ENCODE measurements around the gene SLIT3. TPM values are rescaled to one million over a fixed set of nuclear protein-coding genes. Genes with fewer than 3 reads are reported as not detected.

The SLIT3 gene
- polyA plus RNA-seq, 1 of the 3 experiments (the other 2 are of a cell fraction) = 119 TPM

DNA sequence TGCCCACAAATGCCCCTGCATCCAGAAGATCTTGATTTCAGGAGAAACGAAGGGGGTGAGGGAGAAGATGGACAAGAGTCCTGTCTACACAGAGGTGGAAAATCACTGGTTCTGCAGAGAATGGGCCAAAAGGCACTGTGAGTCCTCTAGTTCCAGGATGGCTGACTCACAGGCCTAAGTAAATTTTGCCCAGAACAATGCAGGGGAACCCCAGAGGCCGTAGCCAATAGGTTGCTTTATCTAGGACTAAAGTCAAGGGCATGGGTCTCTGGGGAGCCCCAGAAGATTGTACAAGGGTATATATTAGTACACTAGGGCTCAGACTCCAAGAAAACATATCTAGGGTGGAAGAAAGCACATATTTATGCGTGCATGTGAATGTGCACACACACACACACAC, 98.0 kb downstream of the SLIT3 start:
- Histone ChIP-seq H3F3A (replicated peaks; ENCODE audit: insufficient read depth) (peaks cover 2% of the 10 kb centered on the region), H3K4me3 (ENCODE audit: low read depth in 2 of 2, low read length in 1 of 2) (no peak overlapping the region), H3K27me3 (ENCODE audit: insufficient read depth) (no peaks in the 10 kb centered on the region), H3K4me2 (no peak overlapping the region), H4K20me1 (ENCODE audit: insufficient read depth) (no peaks in the 10 kb centered on the region), H2AFZ (ENCODE audit: low read depth) (no peak overlapping the region), H3K9me2 (no peaks in the 10 kb centered on the region), H3K36me3 (replicated peaks in 1 of 2; ENCODE audit: control insufficient read depth in 1 of 2, insufficient read depth in 2 of 2, low read length in 1 of 2) (peaks cover 0 to 6% of the 10 kb centered on the region in 2 experiments), H3K27ac (ENCODE audit: low read depth in 2 of 2, low read length in 1 of 2) (no peak overlapping the region), H3K9me3 (no peaks in the 10 kb centered on the region), H3K4me1 (ENCODE audit: control insufficient read depth in 1 of 2, insufficient read depth in 2 of 2, low read depth in 1 of 2, low read length in 1 of 2) (peaks cover 0 to 2% of the 10 kb centered on the region in 2 experiments; a peak in 1 of 4 replicates), H3K9ac (no peak overlapping the region), H3K79me2 (ENCODE audit: insufficient read depth) (peaks cover 8% of the 10 kb centered on the region)
- CTCF ChIA-PET = no interaction called here
- POLR2A ChIA-PET = no interaction called here
- DNase-seq = no peak
- WGBS (ENCODE audit: low lambda C conversion rate) = 74% methylated on average over 3 of the region's 3 CpGs
- TF ChIP-seq FOXM1 (IDR thresholded peaks at IDR 0.05; ENCODE audit: low read depth) = no peak
- no peak for TF ChIP-seq MXI1 (IDR thresholded peaks at IDR 0.05; ENCODE audit: low read depth, low read length)
- TF ChIP-seq, protein P1, sequence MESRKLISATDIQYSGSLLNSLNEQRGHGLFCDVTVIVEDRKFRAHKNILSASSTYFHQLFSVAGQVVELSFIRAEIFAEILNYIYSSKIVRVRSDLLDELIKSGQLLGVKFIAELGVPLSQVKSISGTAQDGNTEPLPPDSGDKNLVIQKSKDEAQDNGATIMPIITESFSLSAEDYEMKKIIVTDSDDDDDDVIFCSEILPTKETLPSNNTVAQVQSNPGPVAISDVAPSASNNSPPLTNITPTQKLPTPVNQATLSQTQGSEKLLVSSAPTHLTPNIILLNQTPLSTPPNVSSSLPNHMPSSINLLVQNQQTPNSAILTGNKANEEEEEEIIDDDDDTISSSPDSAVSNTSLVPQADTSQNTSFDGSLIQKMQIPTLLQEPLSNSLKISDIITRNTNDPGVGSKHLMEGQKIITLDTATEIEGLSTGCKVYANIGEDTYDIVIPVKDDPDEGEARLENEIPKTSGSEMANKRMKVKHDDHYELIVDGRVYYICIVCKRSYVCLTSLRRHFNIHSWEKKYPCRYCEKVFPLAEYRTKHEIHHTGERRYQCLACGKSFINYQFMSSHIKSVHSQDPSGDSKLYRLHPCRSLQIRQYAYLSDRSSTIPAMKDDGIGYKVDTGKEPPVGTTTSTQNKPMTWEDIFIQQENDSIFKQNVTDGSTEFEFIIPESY (IDR thresholded peaks at IDR 0.05; ENCODE audit: borderline replicate concordance, low read depth) = no peak
- no peak for TF ChIP-seq ELF1 (IDR thresholded peaks at IDR 0.05)
- no peak for TF ChIP-seq TEAD4 (IDR thresholded peaks at IDR 0.05; ENCODE audit: borderline replicate concordance, insufficient read depth)
- TF ChIP-seq YY1 (IDR thresholded peaks at IDR 0.05; ENCODE audit: low read depth) = no peak
- TF ChIP-seq SIN3A (IDR thresholded peaks at IDR 0.05; ENCODE audit: borderline replicate concordance, low read depth, low read length) = no peak
- TF ChIP-seq, protein P2, sequence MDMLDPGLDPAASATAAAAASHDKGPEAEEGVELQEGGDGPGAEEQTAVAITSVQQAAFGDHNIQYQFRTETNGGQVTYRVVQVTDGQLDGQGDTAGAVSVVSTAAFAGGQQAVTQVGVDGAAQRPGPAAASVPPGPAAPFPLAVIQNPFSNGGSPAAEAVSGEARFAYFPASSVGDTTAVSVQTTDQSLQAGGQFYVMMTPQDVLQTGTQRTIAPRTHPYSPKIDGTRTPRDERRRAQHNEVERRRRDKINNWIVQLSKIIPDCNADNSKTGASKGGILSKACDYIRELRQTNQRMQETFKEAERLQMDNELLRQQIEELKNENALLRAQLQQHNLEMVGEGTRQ (IDR thresholded peaks at IDR 0.05; ENCODE audit: borderline replicate concordance, low read depth, low read length) = no peak
- no peak for TF ChIP-seq RAD21 (IDR thresholded peaks at IDR 0.05; ENCODE audit: low read length)
- TF ChIP-seq JUND (IDR thresholded peaks at IDR 0.05) = no peak
- no peak for TF ChIP-seq EP300 (IDR thresholded peaks at IDR 0.05; ENCODE audit: borderline replicate concordance in 1 of 2, low read depth in 1 of 2, low read length in 1 of 2)
- no peak for TF ChIP-seq RFX5 (IDR thresholded peaks at IDR 0.05; ENCODE audit: low read length)

DNA sequence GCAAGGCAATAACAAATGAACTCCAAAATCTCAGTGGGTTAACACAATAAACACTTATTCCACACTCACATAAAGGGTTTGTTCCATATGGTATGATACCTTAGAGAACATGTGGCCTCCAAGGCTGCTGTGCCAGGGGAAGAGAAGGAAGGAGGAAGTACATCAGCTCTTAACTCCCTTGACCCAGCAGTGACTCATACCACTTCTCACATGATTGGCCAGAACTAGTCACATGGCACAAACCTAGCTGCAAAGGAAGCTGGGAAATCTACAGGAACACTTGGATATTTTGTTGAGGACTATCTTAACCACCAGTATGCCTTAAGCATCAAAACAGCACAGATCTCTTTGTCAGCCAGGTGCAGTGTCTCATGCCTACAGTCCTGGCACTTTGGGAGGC, 99.3 kb downstream of the SLIT3 start:
- Histone ChIP-seq H3K9ac (no peak overlapping the region), H2AFZ (ENCODE audit: low read depth) (no peak overlapping the region), H3K27me3 (ENCODE audit: insufficient read depth) (no peaks in the 10 kb centered on the region), H3K36me3 (replicated peaks in 1 of 2; ENCODE audit: control insufficient read depth in 1 of 2, insufficient read depth in 2 of 2, low read length in 1 of 2) (peaks cover 0 to 6% of the 10 kb centered on the region in 2 experiments), H4K20me1 (ENCODE audit: insufficient read depth) (no peaks in the 10 kb centered on the region), H3K4me1 (ENCODE audit: control insufficient read depth in 1 of 2, insufficient read depth in 2 of 2, low read depth in 1 of 2, low read length in 1 of 2) (peaks cover 0 to 2% of the 10 kb centered on the region in 2 experiments; a peak in 1 of 4 replicates), H3K27ac (ENCODE audit: low read depth in 2 of 2, low read length in 1 of 2) (no peak overlapping the region), H3K9me3 (no peaks in the 10 kb centered on the region), H3K79me2 (ENCODE audit: insufficient read depth) (peaks cover 8% of the 10 kb centered on the region), H3K4me2 (no peak overlapping the region), H3K4me3 (ENCODE audit: low read depth in 2 of 2, low read length in 1 of 2) (no peak overlapping the region), H3F3A (replicated peaks; ENCODE audit: insufficient read depth) (peaks cover 5% of the 10 kb centered on the region), H3K9me2 (no peaks in the 10 kb centered on the region)
- TF ChIP-seq EP300 (IDR thresholded peaks at IDR 0.05; ENCODE audit: borderline replicate concordance in 1 of 2, low read depth in 1 of 2, low read length in 1 of 2) (no peak), GABPA (IDR thresholded peaks at IDR 0.05; ENCODE audit: low read depth) (no peak)
- TF ChIP-seq, protein P3, sequence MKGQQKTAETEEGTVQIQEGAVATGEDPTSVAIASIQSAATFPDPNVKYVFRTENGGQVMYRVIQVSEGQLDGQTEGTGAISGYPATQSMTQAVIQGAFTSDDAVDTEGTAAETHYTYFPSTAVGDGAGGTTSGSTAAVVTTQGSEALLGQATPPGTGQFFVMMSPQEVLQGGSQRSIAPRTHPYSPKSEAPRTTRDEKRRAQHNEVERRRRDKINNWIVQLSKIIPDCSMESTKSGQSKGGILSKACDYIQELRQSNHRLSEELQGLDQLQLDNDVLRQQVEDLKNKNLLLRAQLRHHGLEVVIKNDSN (IDR thresholded peaks at IDR 0.05; ENCODE audit: borderline replicate concordance, low read depth) = peak; percentile 58; the same call in 1 of the 2 replicates
- CTCF ChIA-PET = interaction anchor here (1.4 to 1.7 kb wide), 2 partner anchors 10 to 214 kb away, joined by 3 to 7 read pairs; no protein-coding TSS in a partner anchor
- POLR2A ChIA-PET = no interaction called here
- no peak for DNase-seq

Data from SK-N-SH (cell line).